GM15510 (cell line): ENCODE results near the gene RHBDD2.

Experiments
- POLR2A ChIP-seq: IDR thresholded peaks from 3 replicates; pipeline ENCODE4 v1.6.1; 2011; ENCODE audit warnings: borderline replicate concordance; ENCODE audit not compliant: insufficient read length; ENCODE audit errors: extremely low read depth

RHBDD2 gene

DNA sequence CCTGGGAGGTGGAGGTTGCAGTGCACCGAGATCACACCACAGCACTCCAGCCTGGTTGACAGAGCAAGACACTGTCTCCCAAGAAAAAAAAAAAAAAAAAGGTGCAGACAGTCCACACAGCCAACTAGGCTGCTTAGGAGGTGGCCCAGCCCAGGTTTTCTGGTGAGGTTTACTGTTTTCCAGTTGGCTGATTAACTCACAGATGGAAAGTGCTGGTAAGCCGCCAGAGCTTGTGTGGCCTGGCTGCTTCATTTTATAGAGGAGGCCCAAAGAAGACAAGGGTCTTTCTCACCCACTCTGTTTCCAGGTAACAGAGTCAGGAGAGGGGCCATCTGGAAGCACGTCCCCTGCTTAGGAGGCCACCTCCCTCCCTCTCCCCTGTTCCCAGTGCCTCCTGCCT lies 6.2 kb downstream of the RHBDD2 start:
- no peak for TF ChIP-seq POLR2A

DNA sequence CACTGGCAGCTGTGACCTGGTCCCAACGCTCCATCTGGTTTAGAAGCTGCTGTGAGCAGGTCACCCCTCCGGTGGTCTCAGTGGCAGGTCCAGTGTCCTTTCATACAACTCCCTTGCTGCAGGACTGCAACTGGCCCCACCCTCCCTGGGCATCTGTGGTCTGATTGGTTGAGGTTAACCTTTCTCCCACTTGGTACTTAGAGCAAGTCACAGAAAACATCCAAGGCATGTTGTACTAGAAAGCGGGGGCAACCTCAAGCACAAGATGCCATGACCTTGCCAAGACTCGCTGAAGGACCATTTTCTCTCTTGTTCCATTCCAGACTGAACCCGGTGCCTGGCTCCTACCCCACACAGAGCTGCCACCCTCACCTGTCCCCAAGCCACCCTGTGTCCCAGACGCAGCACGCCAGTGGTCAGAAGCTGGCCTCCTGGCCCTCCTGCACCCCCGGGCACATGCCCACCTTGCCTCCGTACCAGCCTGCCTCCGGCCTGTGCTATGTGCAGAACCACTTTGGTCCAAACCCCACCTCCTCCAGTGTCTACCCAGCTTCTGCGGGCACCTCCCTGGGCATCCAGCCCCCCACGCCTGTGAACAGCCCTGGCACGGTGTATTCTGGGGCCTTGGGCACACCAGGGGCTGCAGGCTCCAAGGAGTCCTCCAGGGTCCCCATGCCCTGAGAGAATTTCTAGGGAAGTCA lies 9.0 kb downstream of the RHBDD2 start:
- TF ChIP-seq POLR2A = no peak

GRCh38 chr7:75888464-75889222 lies 9.8 kb downstream of the RHBDD2 start:
- no peak for TF ChIP-seq POLR2A

GRCh38 chr7:75889223-75889825 lies 10.5 kb downstream of the RHBDD2 start:
- TF ChIP-seq POLR2A = no peak

DNA sequence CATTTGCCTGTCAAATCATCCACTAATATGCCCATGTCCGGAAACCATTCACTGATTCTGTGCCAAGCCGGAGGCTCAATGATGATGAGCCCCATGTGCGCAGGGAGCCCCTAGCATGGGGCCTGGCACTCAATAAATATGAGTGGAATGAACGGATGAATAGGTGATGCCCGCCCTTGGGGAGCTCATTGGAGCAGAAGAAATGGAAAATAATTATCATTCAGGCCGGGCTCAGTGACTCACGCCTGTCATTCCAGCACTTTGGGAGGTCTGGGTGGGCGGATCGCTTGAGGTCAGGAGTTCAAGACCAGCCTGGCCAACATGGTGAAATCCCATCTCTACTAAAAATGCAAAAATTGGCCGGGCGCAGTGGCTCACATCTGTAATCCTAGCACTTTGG lies 11.0 kb downstream of the RHBDD2 start:
- TF ChIP-seq POLR2A = no peak

DNA sequence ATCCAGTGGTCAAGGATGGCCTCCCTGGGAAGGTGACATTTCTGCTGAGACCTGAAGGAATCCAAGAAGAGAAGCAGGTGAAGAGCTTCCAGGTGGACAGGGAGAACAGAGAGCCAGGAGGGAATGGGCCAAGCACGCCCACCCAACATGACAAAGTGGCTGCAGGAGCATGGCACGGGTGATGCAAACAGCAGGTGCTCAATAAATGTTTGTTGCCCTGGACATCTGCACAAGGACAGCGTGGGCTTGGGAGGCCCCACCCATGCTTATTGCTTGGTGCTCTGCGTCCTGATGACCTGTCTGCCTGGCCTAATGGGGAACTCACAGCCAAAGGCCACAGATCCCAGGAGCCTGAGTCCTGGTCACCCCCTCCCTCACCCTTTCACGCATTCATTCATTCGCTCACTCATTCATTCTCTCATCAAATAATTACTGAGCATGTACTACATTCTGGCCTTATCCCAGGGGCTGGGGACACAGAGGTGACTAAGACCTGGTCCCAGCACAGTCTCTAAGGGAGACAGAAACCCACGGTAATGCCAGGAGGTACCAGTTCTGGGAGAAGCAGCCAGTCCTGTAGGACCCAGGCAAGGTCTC lies 13.1 kb downstream of the RHBDD2 start:
- no peak for TF ChIP-seq POLR2A

- no peak for TF ChIP-seq POLR2A
These were observed 13.9 kb downstream of the RHBDD2 start for GRCh38 chr7:75892634-75893272.

DNA sequence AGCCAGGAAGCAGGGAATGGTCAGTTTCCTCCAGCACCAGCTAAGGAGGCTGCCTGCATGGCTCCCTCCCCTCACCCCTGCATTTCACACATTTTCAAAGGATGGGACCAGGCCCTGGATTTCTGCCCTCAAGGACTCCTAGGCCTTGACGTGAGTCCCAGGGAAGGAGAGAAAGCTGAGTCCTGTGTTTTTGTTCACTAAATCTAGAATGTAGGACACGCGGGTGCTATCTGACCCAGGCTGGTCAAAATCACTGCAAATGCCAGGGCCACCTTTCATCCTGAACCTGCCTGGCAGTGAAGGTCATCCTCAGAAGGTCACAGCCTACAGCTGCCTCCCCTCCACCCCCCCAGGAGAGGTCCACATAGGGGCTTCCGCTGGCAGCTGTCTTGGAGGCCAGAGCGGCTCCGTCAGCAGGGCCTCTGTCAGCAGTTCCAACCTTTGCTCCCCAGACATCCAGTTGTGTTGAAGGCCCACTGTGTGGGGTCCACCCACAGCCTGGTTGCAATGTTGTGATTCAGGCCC lies 18.0 kb downstream of the RHBDD2 start:
- no peak for TF ChIP-seq POLR2A

GRCh38 chr7:75900617-75901315 lies 21.9 kb downstream of the RHBDD2 start:
- no peak for TF ChIP-seq POLR2A

DNA sequence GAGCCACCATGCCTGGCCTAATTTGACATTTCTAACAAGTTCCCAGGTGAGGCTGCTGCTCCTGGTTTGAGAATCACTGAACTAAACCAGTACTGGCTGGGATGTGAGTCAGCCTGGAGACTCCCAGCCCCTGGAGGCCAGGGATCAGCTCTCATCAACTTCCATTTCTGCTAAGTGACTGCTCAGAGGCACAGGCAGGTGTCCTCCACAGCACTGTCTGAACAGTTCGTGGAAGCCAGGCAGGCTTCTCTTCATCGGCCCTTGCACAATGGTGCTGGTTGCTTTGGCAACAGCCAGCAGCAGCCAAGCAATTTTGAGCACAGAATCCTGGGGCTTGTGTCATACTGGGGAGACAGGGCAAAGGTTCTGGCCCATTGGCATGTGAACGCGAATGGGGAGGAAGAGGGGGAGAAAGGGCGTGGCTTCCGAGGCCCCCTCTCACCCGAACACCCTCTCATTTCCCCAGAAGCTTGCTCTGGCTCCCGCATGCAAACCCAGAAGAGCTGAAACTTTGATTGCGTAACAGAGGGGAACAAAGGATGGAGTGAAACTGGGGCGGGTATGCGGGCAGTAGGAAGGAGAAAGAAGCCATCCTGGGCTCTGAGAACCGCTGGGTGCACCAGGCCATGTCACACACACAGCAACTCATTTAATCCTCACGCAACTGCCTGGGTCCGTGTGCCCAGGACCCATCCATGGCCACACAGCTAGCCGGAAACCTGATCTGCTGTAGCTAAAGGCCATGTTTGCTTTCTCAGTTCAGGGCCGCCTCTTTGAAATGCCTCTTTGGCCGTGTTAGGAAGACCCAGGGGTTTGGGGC lies 27.2 kb downstream of the RHBDD2 start:
- TF ChIP-seq POLR2A = no peak

DNA sequence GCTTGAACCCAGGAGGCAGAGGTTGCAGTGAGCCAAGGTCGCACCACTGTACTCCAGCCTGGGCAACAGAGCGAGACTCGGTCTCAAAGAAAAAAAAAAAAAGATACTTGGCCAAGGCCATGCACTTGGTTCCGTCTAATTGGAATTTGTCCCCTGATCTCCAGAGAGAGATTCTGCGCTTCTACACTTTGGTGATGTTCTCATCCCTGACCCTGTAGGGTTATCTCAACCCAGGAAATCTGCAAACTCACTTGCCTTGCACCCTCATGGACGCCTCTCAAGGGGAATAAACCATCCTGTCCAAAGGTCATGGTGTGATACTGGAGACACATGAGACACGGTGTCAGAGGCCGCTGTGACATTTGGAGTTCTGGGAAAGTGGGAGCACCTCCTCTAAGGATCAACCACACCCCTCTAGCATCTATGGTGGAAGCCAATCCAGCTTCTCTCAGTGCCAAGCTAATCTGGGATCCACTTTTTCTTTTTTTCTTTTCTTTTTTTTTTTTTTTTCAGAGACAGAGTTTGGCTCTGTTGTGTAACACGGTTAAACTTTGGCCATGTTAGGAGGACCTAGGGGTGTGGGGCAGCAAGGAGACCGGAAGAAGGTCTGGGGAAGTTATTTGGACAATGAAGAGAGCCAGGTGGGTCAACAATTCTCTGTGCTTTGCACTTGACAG lies 28.3 kb downstream of the RHBDD2 start:
- no peak for TF ChIP-seq POLR2A

DNA sequence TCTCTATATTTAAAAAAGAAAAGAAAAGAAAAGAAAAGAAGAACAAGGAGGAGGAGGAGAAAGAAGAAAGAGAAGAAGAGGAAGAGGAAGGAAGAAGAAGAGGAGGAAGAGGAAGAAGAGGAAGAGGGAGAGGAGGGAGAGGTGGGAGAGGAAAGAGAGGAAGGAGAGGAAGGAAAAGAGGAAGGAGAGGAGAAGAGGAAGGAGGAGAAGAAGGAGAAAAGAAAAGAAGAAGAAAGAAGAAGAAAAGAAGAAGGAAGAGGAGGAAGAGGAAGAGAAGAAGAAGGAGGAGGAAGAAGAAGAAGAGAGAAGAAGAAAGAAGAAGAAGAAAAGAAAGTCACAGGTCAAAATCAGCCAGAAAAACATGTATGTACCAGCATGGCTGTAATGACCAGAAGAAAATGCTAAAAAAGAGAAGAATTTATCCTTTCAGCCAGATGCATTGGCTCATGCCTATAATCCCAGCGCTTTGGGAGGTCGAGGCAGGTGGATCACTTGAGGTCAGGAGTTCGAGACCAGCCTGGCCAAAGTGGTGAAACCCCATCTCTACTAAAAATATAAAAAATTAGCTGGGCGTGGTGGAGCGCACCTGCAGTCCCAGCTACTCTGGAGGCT lies 30.8 kb downstream of the RHBDD2 start:
- TF ChIP-seq POLR2A = no peak
